Hematopoietic multipotent progenitor cell treated with erythropoietin and hydrocortisone succinate and interleukin-3 and kit ligand, for 15 days (in vitro differentiated cells): ENCODE results near the gene RGS19.

Experiments
- DNase-seq: peaks from one replicate; pipeline ENCODE4 v3.0.0-alpha.2; 2015; ENCODE audit warnings: low spot score

Gene RGS19

DNA sequence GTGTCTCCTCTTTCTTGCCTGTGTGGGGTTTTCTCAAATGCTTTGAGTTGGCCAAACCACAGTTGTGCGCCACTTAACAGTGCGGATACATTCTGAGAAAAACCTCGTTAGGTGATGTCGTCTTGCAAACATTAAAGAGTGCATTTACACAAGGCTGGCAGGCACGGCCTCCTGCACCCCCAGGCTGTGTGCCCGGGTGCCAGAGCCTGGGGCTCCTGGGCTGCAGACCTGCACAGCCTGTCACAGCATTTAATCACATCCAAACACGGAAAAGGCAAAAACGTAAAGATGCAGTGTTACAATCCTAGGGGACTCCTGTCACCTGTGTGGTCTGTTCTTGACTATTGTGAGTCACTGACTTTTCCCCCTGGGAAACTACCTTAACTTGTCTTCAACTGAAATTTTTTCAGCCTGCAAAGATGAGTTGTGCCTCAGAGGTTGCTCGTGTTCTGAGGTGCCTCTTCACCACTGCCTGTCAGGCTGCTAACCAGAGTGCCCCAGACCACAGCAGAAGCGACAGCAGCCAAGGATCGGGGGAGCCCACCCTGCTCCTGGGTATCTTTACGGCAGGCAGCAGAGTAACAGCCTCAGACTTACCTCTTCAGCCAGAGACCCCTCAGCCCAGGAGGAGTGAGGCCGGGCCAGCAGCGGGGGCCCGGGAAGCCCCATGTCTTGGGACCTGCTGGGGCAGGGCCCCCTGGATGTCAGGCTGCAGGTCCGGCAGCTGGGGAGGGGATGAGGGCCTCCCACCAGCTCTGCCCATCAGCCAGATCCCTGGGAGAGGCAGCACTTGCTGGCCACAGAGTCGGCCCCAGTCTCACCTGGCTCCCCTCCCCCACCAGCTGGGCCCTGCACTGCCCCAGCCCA is 44.0 kb downstream of the RGS19 start:
- DNase-seq: no peak

DNA sequence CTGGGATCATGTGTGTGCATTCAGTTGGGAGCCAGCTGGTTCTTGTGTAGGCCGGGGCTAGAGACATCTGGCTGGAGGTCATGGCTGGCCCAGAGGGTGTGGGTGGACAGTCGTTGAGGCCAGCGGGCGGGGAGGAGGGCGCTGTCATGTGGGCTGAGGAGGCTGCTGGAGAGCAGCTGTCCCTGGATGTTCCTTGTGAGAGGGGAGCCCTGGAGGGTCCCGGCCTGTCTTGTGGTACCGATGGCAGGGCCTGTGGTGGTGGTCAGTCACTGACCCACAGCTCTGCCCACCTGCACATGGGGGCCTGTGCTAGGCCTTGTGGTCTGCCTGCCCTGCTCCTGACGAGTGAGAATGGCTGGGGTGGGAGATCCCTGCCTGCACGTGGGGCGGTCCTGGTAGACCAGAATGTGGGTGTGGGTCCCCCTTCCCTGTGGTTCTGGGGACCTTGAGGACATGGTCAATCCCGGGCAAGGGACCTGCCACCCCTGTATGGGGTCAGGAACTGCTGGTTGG is 45.3 kb downstream of the RGS19 start:
- no peak for DNase-seq

DNA sequence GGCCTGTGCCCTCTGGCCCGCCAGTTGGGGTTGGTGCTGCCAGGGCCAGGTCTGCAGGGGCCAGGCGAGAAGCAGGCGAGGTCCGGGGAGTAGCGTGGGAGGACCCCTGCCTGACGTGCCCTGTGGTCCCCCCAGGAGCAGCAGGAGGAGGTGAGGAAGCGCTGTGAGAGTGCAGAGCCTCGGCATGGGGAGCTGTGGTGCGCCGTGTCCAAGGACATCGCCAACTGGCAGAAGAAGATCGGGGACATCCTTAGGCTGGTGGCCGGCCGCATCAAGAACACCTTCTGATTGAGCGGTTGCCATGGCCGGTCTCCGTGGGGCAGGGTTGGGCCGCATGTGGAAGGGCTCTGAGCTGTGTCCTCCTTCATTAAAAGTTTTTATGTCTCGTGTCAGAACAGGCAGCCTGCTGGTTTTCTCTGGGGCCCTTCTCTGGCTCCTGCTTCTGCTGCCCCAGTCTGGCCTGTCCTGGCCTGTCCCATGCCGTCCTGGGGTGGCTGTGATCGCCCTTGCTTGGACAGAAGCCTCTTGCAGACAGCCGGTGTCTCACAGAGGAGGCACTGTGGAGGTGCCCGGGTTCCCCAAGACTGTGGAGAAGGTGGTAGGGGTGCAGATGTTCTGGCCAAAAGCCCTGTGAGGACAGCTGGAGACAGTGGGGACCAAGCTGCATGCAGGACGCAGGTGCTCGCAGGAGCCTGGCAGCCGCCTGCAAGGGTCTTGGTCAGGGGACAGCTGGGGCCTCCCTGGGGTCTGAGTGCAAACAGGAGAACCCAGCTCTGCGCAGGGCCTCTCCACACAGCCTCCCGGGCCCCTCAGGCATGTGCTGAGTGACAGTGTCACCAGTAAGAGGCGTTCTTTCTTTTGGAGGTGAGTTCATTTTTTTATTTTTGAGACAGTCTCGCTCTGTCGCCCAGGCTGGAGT is 46.4 kb downstream of the RGS19 start:
- DNase-seq: no peak

DNA sequence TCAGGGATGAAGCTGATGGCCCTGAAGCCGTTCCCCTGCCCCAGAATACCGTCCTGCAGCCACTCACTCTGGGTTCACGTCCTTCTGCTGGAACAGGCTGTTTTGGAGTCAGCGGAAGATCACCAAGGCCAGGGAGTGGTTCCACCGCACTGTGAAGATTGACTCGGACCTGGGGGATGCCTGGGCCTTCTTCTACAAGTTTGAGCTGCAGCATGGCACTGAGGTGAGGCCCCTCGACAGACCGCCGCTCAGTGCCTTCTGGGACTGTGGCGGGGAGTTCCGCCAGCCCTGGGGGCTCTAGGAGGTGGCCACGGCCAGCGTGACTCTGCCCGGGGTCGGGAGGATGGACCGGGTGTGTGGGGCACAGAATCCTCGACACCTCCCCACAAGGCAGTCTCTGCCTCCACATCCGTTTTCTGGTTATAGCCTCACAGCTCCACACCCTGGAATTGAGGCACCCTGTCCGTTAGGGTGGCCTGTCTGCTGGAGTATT is 47.5 kb downstream of the RGS19 start:
- DNase-seq: no peak

DNA sequence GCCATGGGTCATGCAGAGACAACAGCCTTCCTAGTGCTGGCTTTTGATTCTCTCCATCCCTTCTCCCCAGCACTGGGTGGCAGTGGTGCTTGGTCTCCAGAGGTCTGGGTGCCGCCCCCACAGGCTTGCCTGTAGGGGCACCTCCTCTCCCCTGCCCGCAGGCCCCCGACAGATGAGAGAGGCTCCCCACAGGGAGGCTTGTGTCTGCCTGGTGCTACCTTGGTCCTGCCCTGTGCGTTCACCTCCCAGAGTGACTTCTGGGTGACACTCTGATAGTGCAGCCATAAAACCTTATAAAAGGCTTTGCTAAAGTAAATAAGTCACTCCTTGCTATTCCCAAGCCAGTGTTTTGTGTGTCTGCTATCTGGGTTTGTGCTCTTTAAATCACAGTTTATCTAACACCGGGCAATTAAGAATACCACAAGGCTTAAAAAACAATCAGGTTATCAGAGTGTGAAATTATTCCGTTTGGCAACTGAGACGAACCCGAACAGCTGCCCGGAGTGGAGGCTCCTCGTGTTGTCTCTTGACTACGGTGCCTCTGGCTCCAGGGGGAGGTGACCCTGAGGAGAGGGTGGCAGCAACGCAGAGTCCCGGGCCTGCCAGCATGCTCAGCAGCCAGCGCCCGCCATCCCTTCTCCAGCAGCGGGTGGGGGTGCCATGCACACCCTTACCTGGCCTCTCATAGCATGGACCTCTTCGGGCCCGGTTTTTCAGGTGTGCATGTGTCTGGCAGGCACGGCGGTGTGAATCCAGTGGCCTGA is 48.8 kb downstream of the RGS19 start:
- no peak for DNase-seq

DNA sequence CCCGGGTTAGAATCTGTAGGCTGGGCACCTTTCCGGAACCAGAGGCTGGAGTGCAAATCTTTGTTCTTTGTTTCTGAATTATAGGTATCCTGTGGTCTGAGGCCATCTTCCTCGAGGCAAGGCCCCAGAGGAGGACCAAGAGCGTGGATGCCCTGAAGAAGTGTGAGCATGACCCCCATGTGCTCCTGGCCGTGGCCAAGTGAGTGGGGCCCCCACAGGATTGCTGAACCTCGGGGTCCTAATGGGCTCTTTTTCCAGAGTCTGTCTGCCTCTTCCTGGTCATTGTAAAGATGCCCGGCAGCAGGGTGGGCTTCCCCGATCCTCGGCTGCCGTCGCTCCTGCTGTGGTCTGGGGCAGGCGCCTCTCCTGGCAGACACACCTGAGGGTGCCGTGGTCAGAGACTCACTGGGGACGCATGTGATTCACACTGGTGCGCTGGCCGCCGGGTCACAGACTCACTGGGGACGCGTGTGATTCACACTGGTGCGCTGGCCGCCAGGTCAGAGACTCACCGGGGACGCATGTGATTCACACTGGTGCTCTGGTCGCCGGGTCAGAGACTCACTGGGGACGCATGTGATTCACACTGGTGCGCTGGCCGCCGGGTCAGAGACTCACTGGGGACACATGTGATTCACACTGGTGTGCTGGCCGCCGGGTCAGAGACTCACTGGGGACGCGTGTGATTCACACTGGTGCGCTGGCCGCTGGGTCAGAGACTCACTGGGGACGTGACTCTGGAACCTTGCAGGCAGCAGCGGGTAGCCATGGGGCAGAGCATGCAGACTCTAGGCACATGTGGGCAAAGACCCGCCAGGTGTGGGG is 49.8 kb downstream of the RGS19 start:
- DNase-seq: no peak

DNA sequence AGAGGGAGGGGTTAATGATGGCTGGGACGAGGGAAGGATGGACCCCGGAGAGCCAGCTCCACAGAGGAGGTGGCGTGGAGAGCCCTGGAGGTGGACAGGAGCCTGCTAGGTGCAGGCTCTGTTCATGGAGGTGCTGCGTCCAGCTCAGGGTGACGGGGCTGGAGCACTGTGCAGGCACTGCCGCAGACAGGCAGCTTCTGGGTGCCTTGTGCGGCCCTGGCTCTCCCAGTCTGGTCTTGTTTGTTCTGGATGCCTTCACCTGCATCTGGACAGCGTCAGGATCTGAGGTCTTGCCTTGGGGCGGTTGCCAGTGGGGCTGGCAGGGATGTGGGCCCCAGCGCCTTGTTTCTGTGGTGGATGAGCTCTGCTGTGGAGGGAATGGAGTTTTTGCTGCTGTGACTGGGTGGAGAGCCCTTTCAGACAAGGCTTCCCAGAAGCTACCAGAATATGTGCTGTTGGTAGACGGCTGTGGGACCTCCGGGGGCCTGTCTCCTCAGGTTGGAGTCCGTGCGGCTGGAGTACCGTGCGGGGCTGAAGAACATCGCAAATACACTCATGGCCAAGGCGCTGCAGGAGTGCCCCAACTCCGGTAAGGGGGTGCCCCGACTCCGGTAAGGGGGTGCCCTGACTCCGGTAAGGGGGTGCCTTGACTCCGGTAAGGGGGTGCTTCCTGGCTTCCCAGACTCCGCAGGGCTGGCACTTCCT is 51.2 kb downstream of the RGS19 start:
- DNase-seq: no peak

DNA sequence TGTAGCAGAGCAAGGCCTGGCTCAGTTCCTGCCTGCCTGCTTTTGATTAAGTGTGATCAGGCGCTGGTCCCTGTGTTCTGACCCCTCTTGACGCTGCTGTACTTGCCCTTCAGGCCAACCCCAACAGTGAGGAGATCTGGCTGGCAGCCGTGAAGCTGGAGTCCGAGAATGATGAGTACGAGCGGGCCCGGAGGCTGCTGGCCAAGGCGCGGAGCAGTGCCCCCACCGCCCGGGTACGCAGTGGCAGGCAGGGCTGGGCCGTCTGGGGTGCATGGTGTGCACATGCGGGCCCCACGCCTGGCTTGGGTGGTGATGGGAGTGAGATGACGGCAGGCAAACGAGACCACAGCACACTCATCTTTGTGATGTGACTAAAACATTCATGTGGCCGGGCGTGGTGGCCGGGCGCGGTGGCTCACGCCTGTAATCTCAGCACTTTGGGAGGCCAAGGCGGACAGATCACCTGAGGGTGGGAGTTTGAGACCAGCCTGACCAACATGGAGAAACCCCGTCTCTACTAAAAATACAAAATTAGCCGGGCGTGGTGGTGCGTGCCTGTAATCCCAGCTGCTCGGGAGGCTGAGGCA is 53.4 kb downstream of the RGS19 start:
- no peak for DNase-seq

DNA sequence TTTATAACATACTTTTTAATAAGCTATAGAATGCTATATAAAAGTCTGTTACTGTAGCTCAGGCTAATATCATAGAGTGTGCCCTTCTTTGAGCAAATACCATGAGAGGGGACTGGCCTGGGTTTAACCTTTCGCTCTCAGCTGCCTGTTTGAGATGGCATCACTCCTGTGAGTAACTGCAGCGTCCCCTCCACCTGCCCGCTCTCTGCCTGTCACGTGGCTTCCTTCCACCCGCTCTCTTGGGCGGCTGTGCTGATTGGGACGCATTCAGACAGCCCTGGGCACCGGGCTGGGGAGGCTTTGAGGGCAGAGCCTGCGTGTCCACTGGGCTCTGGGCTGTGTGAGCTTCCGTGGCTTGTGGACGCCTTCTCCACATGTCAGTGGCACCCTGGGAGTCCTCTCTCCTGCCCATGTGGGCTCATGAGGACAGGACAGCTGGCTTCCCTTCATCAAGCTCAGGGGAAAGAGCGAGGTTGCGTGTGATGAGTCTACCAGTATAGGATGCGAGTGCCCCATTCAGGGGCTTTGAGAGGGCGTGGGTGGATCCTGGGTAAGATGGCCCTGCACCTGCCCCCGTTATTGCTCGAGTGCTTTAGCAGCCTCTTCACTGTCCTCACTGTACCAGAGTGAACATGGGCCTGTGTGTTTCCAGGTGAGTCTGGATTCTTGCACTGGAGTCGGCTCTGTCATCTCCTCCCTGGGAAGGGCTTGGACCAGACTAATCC is 54.1 kb downstream of the RGS19 start:
- DNase-seq: no peak

DNA sequence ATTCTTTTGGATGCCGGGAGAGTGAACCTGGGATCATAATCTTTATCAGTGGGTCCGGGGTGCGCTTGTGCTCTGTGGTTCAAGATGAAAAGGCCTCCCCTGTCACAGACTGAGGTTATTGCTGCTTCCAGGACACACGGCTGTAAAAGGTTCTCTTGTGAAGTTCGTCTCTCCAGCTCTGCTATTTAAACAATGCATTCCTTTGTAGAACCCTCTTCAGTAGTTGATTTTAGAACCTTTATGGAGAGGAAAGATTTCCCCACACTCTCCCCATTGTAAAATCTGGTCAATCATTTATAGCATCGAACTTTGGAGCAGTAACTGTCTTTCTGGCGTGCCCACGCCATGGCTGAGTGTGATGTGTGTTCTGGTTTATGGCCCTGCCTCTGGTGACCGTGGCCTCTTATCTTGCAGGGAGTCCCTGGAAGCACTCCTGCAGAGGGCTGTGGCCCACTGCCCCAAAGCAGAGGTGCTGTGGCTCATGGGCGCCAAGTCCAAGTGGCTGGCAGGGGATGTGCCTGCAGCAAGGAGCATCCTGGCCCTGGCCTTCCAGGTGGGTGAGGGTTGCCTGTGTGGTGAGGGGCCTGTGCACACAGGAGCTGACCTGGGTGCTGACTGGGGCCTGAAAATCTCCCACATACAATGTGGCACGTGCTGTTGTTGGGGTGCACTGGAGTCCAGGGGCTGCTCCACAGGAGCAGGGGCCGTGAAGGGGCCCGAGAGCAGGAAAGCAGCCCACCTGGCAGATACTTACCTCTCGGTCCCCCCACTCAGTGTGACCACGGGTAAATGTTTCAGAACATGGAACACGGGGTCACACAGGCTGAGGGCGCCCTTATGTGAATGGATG is 55.0 kb downstream of the RGS19 start:
- DNase-seq: no peak

DNA sequence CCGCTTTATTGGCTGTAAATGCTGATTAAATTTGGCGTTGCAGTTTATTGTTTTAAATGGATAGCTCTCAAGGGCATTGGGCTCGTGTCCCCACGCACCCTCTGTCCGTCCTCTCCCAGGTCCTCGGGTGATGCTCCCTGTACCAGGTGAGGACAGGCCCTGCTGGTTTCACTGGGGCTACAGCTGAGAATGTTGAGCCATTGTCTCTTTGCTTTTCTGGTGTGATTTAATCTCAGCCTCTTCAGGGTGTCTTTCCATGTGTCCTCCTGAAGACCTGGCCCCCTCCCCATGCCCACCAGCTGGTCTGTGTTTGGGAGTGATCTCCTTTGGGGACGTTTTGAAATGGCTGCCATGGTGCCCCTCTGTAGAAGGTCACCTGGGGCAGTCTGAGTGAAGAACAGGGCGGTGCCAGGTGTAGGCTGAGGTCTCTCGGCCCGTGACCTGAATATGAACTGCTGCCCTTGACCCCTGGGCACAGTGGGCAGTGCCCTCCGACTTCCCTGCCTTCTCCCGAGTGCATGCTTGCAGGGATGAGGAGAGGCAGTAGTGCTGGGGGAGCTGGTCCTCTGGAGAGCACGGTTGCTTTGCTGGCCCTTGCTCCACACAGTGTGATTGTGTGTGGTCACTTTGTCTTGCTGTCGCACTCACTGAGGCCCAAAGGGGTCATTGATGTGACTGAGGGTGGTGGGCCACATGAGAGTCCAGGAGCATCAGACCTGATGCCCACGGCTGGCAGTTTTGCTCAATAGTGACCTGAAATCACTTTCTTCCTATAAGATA is 55.8 kb downstream of the RGS19 start:
- no peak for DNase-seq
